SIG-M5 treated with dmso at 0.1 percent for 504 hours (cell line): ENCODE data around the gene FOXO6.

ENCODE experiments used
- DNase-seq: peaks from one replicate; lab custom pipeline; 2025; ENCODE audit not compliant: unreplicated experiment; lab: John Stamatoyannopoulos, UW

The FOXO6 gene

DNA sequence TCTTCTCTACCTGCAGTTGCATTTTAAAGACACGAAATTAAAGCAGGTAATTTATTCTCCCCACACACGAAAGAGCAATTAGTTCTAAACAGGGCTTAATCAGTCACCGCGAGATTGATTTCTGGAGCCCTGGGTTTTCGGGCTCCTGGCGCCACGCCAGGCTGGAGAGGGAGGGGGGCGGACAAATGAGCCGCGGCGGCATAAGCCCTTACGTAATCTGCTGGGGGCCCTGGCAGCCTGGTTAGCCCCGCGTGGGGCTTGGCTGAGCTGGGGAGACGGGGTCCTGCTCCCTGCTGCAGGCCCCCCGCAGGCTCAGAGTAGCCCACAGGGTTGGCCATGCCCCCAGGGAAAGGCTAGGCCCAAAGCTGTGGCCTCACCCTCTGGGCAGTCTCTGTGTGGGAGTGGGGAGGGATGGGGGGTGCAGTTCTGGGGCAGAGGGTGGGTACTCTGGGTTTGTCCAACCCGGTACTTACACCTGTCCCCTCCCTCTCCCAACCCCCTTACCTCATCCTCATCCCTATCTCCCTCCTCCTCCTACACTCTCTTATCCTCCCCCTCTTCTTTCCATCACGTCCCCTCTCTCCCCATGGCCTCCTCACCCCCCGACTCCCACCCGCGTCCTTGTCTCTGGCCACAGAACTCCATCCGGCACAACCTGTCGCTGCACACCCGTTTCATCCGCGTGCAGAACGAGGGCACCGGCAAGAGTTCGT is 19.9 kb downstream of the FOXO6 start:
- no peak for DNase-seq

DNA sequence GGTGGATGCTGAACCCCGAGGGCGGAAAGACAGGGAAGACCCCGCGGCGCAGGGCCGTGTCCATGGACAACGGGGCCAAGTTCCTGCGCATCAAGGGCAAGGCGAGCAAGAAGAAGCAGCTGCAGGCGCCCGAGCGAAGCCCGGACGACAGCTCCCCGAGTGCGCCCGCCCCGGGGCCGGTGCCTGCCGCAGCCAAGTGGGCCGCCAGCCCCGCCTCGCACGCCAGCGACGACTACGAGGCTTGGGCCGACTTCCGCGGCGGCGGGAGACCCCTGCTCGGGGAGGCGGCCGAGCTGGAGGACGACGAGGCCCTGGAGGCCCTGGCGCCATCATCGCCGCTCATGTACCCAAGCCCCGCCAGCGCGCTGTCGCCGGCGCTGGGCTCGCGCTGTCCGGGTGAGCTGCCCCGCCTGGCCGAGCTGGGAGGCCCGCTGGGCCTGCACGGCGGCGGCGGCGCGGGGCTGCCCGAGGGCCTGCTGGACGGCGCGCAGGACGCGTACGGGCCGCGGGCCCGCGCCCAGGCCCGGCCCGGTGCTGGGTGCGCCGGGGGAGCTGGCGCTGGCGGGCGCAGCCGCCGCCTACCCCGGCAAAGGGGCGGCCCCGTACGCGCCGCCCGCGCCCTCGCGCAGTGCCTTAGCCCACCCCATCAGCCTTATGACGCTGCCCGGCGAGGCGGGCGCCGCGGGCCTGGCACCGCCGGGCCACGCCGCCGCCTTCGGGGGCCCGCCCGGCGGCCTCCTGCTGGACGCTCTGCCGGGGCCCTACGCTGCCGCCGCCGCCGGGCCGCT is 20.7 kb downstream of the FOXO6 start:
- no peak for DNase-seq

DNA sequence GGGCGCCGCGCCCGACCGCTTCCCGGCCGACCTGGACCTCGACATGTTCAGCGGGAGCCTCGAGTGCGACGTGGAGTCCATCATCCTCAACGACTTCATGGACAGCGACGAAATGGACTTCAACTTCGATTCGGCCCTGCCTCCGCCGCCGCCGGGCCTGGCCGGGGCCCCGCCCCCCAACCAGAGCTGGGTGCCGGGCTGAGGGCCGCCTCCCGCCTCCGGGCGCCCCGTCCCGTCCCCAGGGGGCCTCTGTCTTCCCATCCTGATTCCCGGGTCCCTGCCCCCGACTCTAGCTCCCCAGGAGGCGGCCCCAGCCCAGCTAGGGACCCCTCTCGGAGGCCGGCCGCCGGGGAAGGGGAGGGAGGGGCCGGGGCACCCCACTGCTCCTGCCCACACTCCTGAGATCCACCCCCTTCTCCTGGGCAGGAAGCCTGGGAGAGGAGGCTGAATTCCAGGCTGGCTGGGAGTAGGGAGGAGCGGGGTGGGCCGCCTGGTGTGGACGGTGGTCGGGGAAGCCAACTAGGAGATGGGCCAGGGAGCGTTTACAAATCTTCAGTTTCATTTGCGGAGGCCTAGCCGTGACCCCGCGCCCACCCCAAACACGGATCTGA is 21.4 kb downstream of the FOXO6 start:
- DNase-seq: no peak

GRCh38 chr1:41383094-41383852 is 22.0 kb downstream of the FOXO6 start:
- peak; percentile 66 for DNase-seq

DNA sequence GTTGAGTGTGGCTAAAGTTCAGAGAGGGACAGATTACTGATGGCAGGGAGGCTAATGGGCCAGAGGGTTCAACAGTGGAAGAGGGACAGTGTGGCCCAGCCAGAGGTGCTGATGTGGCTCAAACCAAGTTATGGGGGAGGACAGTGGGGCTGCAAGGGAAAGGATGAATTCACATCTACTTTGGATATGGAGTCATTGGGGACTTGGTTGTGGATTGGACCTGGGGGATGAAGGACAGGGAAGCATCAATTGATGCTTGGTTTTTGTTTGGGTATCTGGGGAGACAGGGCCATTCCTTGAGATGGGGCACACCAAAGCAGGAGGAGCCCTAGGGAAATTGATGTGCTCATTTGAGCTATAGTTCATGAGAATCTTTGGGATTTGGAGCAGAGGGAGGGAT is 23.3 kb downstream of the FOXO6 start:
- no peak for DNase-seq

DNA sequence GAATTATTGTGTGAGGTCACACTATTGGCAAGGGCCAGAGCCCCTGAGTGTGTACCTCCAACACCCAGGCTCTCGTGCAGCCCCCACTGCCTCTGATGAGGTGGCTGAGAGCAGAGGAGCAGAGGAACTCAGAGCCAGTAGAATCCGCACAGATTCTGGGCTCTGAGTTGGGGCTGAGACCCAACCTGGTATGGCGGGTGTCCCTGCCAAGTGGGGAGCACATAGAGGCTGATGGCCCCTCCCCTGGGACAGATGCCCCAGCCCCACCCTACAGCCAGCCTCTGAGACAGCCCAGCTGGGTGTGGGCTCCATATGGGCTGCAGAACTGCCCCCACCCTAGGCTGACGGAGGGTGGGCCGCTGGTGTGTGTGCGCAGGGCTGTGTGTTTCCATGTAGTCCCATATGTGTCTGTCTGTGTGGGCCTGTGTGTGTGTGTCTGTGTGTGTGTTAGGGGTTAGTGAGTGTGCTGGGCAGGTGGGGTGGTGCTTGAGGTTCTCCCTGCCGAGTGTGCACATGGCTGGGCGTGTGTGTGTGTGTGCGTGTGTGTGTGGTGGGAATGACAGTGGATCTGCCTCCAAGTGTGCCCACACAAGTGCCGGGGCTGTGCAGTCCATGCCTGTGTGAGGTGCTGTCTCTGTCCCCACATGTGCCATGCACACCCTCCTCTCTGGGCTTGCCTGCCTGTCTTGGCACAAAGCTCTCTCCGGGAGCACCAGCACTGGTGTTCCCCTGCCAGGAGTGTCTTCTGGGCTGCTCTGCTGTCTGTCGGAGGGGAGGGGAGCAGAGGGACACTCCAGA is 24.4 kb downstream of the FOXO6 start:
- DNase-seq: no peak

DNA sequence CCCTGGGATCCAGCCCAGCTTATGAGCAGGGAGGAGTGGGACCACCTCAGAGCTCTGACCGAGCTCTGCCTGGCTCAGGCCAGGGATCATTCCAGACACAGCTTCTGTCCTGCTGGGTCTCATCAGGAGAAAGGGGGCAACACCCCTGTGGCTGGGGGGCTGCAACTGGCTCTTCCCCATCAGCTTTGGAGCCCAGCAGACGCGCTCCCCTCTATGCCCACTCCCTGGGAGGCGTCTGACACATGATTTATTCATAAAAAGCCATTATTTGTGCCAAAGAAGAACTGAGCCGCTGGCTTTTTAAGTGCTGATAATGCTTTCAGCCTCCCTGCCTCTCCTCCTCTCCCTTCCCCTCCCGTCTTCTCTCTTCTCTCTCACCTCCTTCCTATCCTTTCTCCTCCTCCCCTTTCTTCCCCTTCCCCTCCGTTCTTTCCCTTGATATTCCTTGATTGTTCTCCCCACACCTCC is 25.0 kb downstream of the FOXO6 start:
- no peak for DNase-seq

- DNase-seq: no peak
Measured at GRCh38 chr1:41387667-41388091, 26.4 kb downstream of the FOXO6 start.

- no peak for DNase-seq
Measured at GRCh38 chr1:41388510-41388909, 27.3 kb downstream of the FOXO6 start.

- no peak for DNase-seq
Measured at GRCh38 chr1:41389009-41389408, 27.8 kb downstream of the FOXO6 start.

DNA sequence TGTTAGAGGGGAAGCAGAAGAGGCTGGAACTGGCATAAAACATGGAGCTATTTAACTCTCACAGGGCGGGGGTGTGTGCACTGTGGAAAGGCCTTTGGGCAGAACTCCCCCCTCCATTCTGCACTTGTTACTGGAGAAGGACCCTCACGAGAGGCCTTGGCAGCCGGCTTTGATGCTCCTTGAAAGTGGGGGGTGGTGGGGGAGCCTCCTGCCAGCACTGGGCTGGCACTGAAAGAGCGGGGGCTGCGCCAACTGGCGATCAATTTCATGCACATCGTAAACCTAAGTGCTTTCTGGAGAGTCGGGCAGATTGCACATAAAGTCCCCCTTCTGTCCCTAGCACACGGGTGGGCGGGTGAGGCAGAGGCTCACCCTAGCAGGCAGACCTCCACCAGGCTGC is 28.9 kb downstream of the FOXO6 start:
- no peak for DNase-seq

DNA sequence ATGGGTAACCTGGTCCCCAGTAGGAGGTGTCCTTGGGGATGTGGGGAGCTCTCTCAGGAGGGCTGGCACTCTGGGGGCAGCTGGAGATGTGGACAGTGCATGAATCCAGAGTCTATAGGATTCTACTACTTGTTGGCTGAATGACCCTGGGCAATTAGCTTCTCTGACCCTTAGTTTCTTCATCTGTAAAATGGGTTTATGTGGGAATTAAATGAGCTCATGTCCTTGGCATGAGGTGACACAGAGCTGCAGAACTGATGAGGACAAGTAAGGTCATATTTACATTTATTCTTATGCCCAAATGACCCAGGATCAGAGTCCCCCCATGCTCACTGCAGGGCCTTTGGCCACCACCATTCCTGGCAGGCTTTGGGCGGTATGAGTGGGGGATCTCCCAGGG is 29.3 kb downstream of the FOXO6 start:
- DNase-seq: no peak

- DNase-seq: no peak
Measured at GRCh38 chr1:41391834-41392527, 30.7 kb downstream of the FOXO6 start.

DNA sequence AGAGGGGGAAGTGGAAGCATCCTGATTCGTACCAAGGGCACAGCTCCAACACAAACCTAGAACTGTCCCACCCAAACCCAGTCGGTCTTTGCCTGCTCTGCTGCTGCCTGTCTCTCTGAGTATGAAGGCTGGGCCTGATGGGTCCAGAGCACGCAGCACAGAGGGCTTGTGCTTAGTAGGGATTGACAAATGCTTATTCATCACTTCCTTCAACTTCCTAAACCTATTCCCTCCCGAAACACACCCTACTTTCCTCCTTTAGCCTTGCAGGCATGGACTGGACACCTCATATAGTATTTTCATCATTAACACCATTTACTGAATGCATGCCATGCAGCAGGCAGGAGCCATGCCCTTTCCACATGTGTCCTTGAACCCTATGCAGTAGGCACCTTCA is 31.3 kb downstream of the FOXO6 start:
- no peak for DNase-seq

GRCh38 chr1:41393716-41394368 is 32.6 kb downstream of the FOXO6 start:
- no peak for DNase-seq

DNA sequence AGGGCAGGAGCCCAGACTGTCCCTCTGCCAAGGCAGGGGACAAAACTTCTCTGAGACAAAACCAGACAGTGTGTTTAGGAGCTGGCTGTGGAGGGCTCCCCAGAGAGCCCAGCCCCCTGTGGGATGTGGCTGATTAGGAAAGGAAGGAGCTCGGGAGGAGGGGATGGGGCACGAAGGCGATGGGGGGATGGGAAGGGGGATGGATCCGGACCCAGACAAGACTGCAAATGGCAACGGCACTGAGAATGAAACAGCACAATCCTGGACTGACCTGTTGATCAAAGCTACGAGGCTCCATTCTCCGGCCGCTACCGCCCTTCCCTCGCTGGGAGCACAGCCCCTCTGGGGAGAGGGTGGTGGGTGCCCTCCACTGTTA is 33.1 kb downstream of the FOXO6 start:
- DNase-seq: no peak

DNA sequence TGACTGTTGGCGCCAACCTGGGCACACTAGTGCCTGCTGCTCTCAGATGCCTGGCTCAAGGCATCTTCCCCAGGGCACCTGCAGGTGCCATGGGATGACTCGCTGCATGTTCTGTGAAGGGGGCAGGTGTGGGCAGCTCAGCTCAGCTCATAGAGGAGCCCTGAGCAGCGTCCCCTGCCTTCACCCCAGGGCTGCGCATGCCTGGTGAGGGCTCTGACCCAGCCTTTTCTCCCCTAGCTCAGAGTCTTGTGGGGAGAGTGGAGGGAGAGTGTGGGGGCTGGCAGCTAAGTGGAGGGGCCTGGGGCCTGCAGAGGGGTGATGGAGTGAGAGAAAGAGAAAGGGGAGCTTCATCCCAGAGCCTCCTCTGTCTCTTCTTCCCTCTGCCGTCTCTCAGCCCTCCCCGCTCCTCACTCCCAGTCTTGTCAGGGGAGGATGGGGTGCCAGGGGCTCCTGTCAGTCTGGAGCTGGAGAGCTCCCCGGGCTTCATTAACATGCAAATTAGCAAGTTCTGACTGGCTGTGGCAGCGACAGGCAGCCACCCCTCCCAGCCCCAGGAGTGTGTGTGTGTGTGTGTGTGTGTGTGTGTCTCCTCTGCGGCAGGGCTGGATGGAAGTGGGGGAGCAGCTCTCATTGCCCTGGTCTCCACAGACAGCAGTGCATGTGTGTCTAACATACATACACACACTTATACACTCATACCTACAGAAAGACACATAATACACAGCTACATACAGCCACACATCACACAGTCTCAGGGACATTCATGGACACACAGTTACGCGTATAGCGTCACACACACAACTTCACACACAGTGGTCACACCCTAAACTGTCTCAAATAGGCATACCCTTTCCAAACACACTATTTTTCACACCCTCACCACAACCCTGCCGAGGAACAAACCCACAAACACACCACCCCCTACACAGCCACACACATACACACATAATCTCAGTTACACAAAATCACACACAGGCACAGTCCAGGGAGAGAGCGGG is 34.0 kb downstream of the FOXO6 start:
- no peak for DNase-seq

- no peak for DNase-seq
Measured at GRCh38 chr1:41396084-41396483, 34.9 kb downstream of the FOXO6 start.
